Lower lobe of right lung (tissue), 2 donors: ENCODE results near the gene LPIN1. TPM values are rescaled to one million over a fixed set of nuclear protein-coding genes. Genes with fewer than 3 reads are reported as not detected.

Source experiments
- ATAC-seq, 2 donors: fragments of 200-7000 bp; cut with Tn5 transposase; one replicate each; pipeline ENCODE4 v1.9.1; 2020 to 2022; ENCODE audit warnings: mild to moderate bottlenecking in 2 of 2, moderate library complexity in 2 of 2
- DNase-seq: peaks from one replicate; pipeline ENCODE4 v3.0.0-alpha.2; 2020
- H3K27ac ChIP-seq: fragments of 200-600 bp; one replicate; pipeline ENCODE4 v1.8.0; 2022
- H3K27me3 ChIP-seq: fragments of 200-600 bp; one replicate; pipeline ENCODE4 v1.8.0; 2022; ENCODE audit warnings: low read depth
- H3K36me3 ChIP-seq: fragments of 200-600 bp; one replicate; pipeline ENCODE4 v1.8.0; 2022; ENCODE audit warnings: mild to moderate bottlenecking
- H3K4me1 ChIP-seq: fragments of 200-600 bp; one replicate; pipeline ENCODE4 v1.8.0; 2022
- H3K4me3 ChIP-seq: fragments of 200-600 bp; one replicate; pipeline ENCODE4 v1.8.0; 2022; ENCODE audit warnings: mild to moderate bottlenecking
- H3K9me3 ChIP-seq: fragments of 200-600 bp; one replicate; pipeline ENCODE4 v1.8.0; 2022
- CTCF ChIP-seq: fragments of 200-600 bp; IDR thresholded peaks from one replicate; pipeline ENCODE4 v1.8.0; 2022; ENCODE audit warnings: antibody characterized with exemption, mild to moderate bottlenecking
- intact Hi-C: fragments of 100-400 bp; cut with DNase I; formaldehyde crosslinking; loops from one replicate; pipeline ENCODE4 v1.11.0; 2022
- total RNA-seq: library from RNA; stranded (reverse); fragmentation: NEBNext Ultra II Directional; extraction: Animal tissue kit (Norgen Biotek cat#: 25700); gene quantifications from one replicate; pipeline ENCODE4 v1.2.1, GENCODE V29; 2021
- donor health status: DM: no; HTN: yes; CAD: no; lungs with severe emphysema.

The LPIN1 gene
- total RNA-seq, 1 donor from 2014 or later: 52.7 TPM

- no peak for DNase-seq
- Histone ChIP-seq H3K9me3 (no peaks in the 10 kb centered on the region), H3K4me1 (peaks cover 16% of the 10 kb centered on the region), H3K4me3 (no peak overlapping the region), H3K27me3 (no peaks in the 10 kb centered on the region), H3K27ac (no peak overlapping the region), H3K36me3 (no peaks in the 10 kb centered on the region)
- TF ChIP-seq CTCF: no peak
- intact Hi-C loops: no loop called here
- ATAC-seq: no peak
Measured at GRCh38 chr2:11864724-11865123, 118.3 kb downstream of the LPIN1 start.

GRCh38 chr2:11865378-11865777 lies 118.9 kb downstream of the LPIN1 start:
- intact Hi-C loops: no loop called here

GRCh38 chr2:11865805-11866204 lies 119.4 kb downstream of the LPIN1 start:
- H3K9me3 ChIP-seq: no peaks in the 10 kb centered on the region
- TF ChIP-seq CTCF: no peak
- DNase-seq (no peak), ATAC-seq (no peak)
- H3K27me3 ChIP-seq: no peaks in the 10 kb centered on the region
- peaks cover 16% of the 10 kb centered on the region for H3K4me1 ChIP-seq
- H3K4me3 ChIP-seq: no peak overlapping the region
- no peaks in the 10 kb centered on the region for H3K36me3 ChIP-seq
- no peak overlapping the region for H3K27ac ChIP-seq
- intact Hi-C loops: no loop called here

More at GRCh38 chr2:11865378-11865777, 118.9 kb downstream of the LPIN1 start:
- H3K4me1 ChIP-seq: peaks cover 16% of the 10 kb centered on the region
- no peaks in the 10 kb centered on the region for H3K9me3 ChIP-seq
- no peaks in the 10 kb centered on the region for H3K36me3 ChIP-seq
- no peak overlapping the region for H3K4me3 ChIP-seq
- TF ChIP-seq CTCF: no peak
- no peaks in the 10 kb centered on the region for H3K27me3 ChIP-seq
- ATAC-seq (no peak), DNase-seq (no peak)
- H3K27ac ChIP-seq: no peak overlapping the region

GRCh38 chr2:11866358-11867335 lies 120.2 kb downstream of the LPIN1 start:
- ATAC-seq (no peak), DNase-seq (no peak)
- Histone ChIP-seq H3K4me1 (peaks cover 16% of the 10 kb centered on the region), H3K36me3 (no peaks in the 10 kb centered on the region), H3K27ac (no peak overlapping the region), H3K4me3 (no peak overlapping the region), H3K27me3 (no peaks in the 10 kb centered on the region), H3K9me3 (no peaks in the 10 kb centered on the region)
- no peak for TF ChIP-seq CTCF
- intact Hi-C loops: no loop called here

- intact Hi-C loops: no loop called here
Measured at GRCh38 chr2:11867926-11868325, 121.5 kb downstream of the LPIN1 start.

More at GRCh38 chr2:11867926-11868325, 121.5 kb downstream of the LPIN1 start:
- no peak for DNase-seq
- Histone ChIP-seq H3K4me1 (peaks cover 18% of the 10 kb centered on the region), H3K36me3 (no peaks in the 10 kb centered on the region), H3K4me3 (no peak overlapping the region), H3K27ac (no peak overlapping the region), H3K9me3 (no peaks in the 10 kb centered on the region), H3K27me3 (no peaks in the 10 kb centered on the region)
- ATAC-seq: no peak
- TF ChIP-seq CTCF: no peak
